Effector CD8-positive, alpha-beta T cell (primary cell): Measurements from ENCODE around the gene ZNF763.
"Not testable (repeated sequence)": the region's sequence is repeated elsewhere in the genome, so short reads cannot be mapped to it uniquely, and the experiment has no call there.

Source experiments
- DNase-seq: peaks from one replicate; lab custom pipeline; 2025; lab: John Stamatoyannopoulos, UW

The ZNF763 gene

GRCh38 chr19:11971041-11971440 is 6.2 kb downstream of the ZNF763 start:
- no peak for DNase-seq

GRCh38 chr19:11973019-11973810 is 8.4 kb downstream of the ZNF763 start:
- DNase-seq, result no peak

- DNase-seq, result no peak
Measured at GRCh38 chr19:11978492-11979100, 13.8 kb downstream of the ZNF763 start.

- DNase-seq, result no peak
Measured at GRCh38 chr19:11979527-11979926, 14.7 kb downstream of the ZNF763 start.

DNA sequence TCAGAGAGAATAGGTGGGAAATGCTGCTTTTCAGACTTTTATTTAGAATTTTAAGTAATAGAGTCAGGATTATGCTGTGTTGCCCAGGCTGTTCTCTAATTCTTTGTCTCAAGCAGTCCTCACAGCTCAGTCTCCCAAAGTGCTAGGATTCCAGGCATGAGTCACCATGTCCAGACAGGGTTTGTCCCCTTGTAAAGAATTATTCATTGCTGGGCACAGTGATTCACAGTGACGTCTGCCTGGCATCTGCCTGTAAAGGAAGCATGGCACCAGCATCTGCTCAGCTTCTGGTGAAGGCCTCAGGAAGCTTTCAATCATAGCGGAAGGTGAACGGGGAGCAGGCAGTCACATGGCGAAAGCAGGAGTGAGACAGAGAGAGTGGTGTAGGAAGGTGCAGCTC is 17.7 kb downstream of the ZNF763 start:
- no peak for DNase-seq

DNA sequence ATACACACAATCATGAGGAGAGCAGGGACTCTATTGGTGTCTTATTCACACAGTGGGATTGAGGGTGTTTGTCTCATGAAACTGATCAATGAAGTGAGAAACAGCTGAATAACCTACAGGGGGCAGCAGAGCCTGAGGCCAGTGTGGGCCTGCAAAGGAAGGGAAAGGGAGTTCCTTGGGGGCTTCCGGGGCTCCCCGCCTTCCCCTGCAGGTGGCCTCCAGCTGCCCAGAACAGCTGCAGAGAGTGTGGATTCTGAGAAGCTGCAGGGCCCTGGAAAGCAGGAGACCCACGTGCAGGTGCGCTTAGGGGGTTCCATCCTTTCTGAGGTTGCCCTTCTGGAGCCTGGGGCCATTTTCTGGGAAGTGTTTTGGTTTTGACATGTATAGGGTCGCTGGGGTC is 20.1 kb downstream of the ZNF763 start:
- DNase-seq, result no peak

GRCh38 chr19:11986754-11987153 is 21.9 kb downstream of the ZNF763 start:
- no peak for DNase-seq

DNA sequence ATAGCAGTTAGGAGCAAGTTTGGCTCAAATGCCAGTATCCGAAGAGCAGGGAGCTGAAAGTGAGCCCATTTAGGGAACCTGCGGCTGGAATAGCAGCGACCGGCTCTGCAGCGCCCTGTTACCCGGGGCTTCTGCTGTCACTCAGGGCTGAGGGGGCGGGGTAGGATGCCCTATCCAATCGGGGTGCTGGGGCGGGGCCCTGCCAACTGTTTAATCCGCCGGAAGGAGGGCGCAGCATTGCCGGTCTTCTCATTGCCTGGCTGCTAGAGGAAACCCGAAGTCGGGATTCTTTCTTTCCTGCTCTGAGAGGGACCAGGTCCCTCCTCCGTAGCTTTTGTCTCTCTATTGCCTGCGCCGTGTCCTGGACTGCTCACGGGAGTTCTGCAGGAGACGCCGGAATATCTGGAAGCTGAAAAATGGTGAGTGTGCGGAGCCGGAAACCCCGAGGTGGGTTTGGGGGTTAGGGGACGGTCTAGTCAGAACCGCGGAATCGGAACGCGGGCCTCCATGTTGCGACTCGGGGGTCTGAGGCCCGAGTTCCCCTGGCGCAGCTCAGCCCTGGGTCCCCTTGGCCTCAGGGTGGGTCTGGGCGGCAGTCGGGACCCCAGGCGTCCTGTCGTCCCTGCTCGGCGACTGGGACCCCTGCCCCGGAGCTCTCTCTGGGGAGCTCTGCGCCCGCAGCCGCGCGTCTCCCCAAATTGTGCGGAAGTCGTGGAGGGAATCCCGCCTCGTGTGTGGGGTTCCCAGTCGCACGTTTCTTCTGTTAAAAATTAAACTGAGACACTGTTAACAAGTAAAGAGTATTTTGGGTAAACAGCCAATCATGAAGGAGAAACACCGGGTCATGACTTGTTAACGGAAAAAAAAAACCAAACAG is 22.8 kb downstream of the ZNF763 start:
- peak; percentile 88 for DNase-seq

GRCh38 chr19:11989112-11989456 is 24.2 kb downstream of the ZNF763 start:
- no peak for DNase-seq

- not testable (repeated sequence) for DNase-seq
Measured at GRCh38 chr19:11991921-11992320, 27.1 kb downstream of the ZNF763 start.

GRCh38 chr19:11995174-11995573 is 30.3 kb downstream of the ZNF763 start:
- DNase-seq, result no peak

- no peak for DNase-seq
Measured at GRCh38 chr19:12000152-12000981, 35.5 kb downstream of the ZNF763 start.

GRCh38 chr19:12015015-12015752 is 50.3 kb downstream of the ZNF763 start:
- DNase-seq, result no peak

GRCh38 chr19:12015753-12016116 is 50.9 kb downstream of the ZNF763 start:
- no peak for DNase-seq
